GM11168 (cell line): ENCODE results near the gene ASH1L.
"Not testable (repeated sequence)": the region's sequence is repeated elsewhere in the genome, so short reads cannot be mapped to it uniquely, and the experiment has no call there.

Experiments
- in situ Hi-C: fragments of 300-500 bp; cut with MboI; formaldehyde crosslinking; loops from one replicate; pipeline ENCODE4 v1.12.0; 2022; ENCODE audit warnings: low sequenced_read_pairs; ENCODE audit not compliant: unreplicated experiment

Gene ASH1L

GRCh38 chr1:155458111-155458510 is 104.5 kb downstream of the ASH1L start:
- in situ Hi-C loops: no loop called here

- in situ Hi-C loops: no loop called here
These were observed 105.3 kb downstream of the ASH1L start for GRCh38 chr1:155457266-155457665.

GRCh38 chr1:155455588-155456195 is 106.9 kb downstream of the ASH1L start:
- in situ Hi-C loops: no loop called here

- in situ Hi-C loops: no loop called here
These were observed 108.5 kb downstream of the ASH1L start for GRCh38 chr1:155454096-155454495.

- in situ Hi-C loops: no loop called here
These were observed 109.5 kb downstream of the ASH1L start for GRCh38 chr1:155453141-155453540.

GRCh38 chr1:155451199-155451598 is 111.4 kb downstream of the ASH1L start:
- in situ Hi-C loops: no loop called here

GRCh38 chr1:155442431-155442830 is 120.2 kb downstream of the ASH1L start:
- in situ Hi-C loops: not testable (repeated sequence)

GRCh38 chr1:155437405-155437804 is 125.2 kb downstream of the ASH1L start:
- in situ Hi-C loops: no loop called here

GRCh38 chr1:155433831-155434389 is 128.7 kb downstream of the ASH1L start:
- in situ Hi-C loops: not testable (repeated sequence)

- in situ Hi-C loops: not testable (repeated sequence)
These were observed 129.3 kb downstream of the ASH1L start for GRCh38 chr1:155433128-155433830.

GRCh38 chr1:155424091-155424490 is 138.5 kb downstream of the ASH1L start:
- in situ Hi-C loops: no loop called here

GRCh38 chr1:155420788-155421187 is 141.8 kb downstream of the ASH1L start:
- in situ Hi-C loops: no loop called here

- in situ Hi-C loops: not testable (repeated sequence)
These were observed 150.8 kb downstream of the ASH1L start for GRCh38 chr1:155411840-155412239.

GRCh38 chr1:155410931-155411330 is 151.7 kb downstream of the ASH1L start:
- in situ Hi-C loops: no loop called here

- in situ Hi-C loops: no loop called here
These were observed 165.6 kb downstream of the ASH1L start for GRCh38 chr1:155396874-155397476.

GRCh38 chr1:155392898-155393411 is 169.6 kb downstream of the ASH1L start:
- in situ Hi-C loops: no loop called here

GRCh38 chr1:155389826-155390225 is 172.8 kb downstream of the ASH1L start:
- in situ Hi-C loops: no loop called here

- in situ Hi-C loops: not testable (repeated sequence)
These were observed 176.8 kb downstream of the ASH1L start for GRCh38 chr1:155385836-155386235.

GRCh38 chr1:155383406-155383805 is 179.2 kb downstream of the ASH1L start:
- in situ Hi-C loops: no loop called here

- in situ Hi-C loops: no loop called here
These were observed 182.9 kb downstream of the ASH1L start for GRCh38 chr1:155379631-155380090.

- in situ Hi-C loops: no loop called here
These were observed 183.4 kb downstream of the ASH1L start for GRCh38 chr1:155379180-155379579.
